ENCODE results near the gene PIP5K1B.

PIP5K1B gene

DNA sequence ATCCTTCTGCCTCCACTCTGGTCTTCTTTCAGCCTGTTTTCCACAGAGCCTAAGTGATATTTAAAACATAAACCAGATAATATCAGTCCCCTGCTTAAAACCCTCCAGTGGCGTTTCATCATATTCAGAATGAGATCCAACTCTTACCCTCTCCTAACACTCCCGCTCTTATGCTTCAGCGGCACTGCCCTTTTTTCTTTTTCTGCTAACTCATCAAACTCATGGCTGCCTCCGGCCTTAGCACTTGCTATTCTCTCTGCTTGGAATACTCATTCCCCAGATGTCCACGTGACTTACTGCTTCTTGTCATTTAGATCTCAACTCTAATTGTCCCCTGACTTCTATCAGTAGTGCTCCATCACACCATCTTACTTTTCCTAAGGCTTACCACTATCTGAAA lies 73.6 kb downstream of the PIP5K1B start:
- no peak for DNase-seq

DNA sequence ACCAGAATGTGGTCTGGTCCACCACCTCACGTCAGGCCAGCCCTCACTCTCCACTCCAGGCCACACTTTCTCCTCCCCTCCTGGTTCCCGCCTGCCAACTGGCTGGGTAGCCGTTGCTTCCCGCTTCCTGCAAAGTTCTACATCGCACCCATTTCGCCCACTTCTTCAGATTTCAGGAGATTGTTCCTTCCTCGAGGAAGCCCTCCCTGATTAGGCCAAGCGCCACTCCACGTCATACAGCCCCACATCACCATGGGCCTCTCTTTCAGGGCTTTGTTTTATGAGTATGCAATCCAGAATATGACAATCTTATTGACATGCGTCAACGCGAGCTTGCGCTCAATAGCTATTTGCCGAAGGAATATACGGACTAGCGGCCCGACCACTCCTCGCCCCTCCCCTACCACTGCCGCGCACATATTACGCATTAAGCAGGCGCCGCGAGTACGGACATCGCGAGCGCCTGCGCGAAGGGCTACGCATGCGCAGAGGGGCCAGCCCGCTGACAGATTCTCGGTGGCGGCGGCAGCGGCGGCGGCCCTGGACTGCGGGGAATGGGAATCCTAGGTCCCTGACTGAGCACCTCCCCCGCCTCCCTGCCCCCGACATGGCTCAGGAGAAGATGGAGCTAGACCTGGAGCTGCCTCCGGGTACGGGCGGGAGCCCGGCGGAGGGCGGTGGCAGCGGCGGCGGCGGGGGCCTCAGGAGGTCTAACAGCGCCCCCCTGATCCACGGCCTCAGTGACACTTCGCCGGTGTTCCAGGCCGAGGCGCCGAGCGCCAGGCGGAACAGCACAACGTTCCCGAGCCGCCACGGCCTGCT lies 74.7 kb downstream of the PIP5K1B start:
- peak; percentile 65 to 79 for DNase-seq

DNA sequence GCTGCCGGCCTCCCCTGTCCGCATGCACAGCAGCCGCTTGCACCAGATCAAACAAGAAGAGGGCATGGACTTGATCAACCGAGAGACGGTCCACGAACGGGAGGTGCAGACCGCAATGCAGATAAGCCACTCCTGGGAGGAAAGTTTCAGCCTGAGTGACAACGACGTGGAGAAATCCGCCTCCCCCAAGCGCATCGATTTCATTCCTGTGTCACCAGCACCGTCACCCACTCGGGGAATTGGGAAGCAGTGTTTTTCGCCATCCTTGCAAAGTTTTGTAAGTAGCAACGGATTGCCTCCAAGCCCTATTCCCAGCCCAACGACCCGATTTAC lies 75.3 kb downstream of the PIP5K1B start:
- peak in 1 of 2 experiments; percentile 9 for DNase-seq

DNA sequence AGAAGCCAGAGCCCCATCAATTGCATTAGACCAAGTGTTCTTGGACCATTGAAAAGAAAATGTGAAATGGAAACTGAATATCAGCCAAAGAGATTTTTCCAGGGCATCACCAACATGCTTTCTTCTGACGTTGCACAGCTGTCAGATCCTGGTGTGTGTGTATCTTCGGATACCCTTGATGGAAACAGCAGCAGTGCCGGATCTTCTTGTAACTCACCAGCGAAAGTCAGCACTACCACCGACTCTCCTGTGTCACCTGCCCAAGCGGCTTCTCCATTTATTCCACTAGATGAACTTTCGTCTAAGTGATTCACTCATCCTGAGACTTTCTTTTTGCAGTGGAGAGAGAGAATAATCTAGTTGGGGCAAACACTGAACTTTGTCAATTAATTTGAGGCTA lies 75.7 kb downstream of the PIP5K1B start:
- DNase-seq: no peak

DNA sequence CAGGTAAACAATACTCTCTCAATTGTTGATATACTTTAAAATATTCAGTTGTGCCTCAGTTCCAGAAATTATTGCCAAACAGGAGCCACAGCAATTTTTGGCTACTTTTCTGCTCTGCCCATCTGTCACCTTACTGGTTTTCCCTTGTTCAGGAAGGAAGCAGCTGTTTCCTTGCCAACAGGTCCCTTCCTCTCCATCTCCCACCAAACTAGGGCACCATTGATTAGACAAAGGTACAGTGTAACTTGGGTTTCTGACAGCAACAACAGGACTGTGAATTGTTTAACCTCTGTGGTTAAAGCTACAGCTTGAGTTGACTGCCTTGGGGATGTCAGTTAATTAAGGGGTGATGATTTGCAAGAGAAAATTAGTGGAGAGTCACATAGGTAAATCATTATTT lies 76.9 kb downstream of the PIP5K1B start:
- DNase-seq: no peak

DNA sequence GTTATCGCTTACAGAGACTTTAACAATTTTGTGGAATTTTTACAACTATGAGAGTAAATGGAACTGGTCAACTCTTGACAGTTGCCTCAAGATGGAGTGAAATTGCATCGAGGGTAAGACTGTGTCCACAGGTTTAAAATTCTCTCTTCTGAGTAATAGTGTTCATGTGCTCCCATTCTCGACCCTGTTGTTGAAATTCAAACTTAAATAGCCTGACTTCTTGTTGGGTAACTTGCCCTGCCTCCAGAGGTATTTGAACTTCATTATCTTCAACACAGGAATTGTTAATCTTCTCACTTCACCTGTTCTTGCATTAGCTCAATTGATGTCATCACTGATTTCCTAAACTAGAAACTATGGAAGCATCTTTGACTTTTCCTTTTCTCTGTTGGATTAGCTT lies 77.5 kb downstream of the PIP5K1B start:
- DNase-seq: no peak

DNA sequence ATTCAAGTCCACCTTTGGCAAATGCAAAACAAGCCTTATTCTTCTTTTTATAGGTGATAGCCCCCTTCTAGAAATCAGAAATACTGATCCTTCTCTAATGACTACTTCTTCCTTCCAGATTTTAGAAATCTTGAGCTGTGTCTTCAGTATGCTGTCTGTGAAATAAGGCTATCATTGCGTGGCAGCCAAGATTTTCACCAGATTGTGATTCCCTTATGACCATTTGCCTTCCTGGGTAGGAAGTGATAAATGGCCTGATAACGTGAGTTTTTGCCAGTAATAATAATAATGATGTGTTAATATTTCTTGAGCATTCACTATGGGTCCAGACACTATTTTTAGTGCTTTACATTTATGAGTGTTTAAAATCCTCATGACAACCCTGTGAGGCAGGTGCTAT lies 80.9 kb downstream of the PIP5K1B start:
- no peak for DNase-seq

DNA sequence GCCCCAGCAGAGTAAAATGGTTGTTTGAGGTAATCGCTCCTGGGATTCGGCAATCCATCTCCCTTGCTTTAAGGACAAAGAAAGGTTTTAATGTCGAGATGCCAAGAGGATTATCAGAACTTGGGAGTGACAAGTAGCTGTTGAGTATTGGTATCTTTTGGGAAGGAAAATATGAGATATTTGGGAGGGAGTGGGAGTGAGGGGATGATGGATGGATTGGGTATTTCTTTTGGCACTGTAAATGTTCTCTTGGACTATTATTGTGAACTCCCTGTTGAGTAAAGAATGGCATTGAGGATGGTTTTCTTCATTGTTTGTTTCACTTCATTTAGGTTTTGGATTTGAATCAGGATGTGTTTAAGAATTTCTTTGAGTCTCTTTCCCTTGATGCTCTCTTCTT lies 86.1 kb downstream of the PIP5K1B start:
- DNase-seq: no peak

DNA sequence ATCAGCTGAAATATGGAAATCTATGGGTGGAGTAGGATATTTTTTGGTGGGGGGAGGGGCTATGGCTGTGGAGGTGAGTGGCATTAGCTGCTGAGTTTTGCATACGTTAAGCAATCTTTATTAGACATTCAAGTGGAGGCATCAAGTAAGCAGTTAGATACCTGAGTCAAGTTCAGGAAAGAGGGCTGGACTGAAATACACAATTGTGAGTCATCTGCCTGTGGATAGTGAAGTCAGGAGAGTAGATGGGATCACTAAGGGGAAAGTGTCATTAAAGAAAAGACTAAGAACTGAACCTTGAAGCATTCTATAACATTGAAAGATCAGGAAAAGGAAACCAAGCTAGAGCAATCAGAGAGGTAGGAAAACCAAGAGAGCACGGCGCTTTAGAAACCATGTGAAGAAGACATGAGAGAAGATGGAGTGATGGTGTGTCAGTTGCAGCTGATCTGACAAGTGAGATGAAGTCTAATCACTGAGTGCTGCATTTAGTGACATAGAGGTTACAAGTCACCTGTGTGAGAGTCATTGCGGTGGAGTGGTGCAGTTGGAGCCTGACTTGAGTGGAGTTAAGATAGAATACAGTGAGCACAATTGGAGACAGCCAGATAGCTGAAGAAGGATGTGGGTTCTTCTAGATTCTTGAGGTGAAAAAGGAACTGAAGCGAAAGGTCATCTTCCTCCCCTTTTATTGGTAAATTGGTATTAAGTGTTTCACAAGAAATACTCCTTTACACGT lies 88.7 kb downstream of the PIP5K1B start:
- no peak for DNase-seq

DNA sequence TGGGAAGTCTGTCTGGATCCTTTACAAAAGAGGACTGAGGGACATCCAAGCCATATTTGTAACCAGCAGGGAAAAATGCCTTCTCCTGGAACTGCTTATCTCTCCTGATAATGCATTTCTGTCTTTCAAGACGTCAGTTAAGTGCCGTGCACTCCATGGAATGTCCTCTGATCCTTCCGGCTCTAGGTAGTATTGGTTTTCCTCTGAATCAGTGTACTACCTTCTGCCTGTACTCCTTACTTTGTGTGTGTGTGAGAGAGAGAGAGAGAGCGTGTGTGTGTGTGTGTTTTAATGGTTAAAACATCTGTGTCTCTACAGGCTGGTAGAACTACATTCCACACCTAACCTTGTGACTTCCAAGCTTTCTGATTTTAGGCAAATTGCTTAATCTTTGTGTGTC lies 89.9 kb downstream of the PIP5K1B start:
- no peak for DNase-seq

DNA sequence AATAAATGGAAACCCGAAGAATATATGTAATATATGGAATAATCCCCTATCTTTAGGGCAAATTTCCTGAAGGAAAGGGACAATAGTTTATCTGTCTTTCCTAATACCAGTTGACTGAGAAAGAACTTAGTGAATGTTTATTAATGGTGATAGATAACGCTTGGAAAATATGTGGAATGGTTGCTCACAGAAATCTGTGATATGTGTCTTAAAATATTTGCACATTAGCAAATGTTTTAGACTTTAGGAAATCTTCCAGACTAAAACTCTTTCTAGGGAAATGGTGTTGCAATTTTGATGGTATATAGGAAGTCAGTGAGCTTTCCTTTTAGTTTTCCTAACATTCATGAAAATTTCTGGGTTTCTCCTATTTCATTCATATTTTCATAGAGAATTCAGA lies 90.4 kb downstream of the PIP5K1B start:
- no peak for DNase-seq

DNA sequence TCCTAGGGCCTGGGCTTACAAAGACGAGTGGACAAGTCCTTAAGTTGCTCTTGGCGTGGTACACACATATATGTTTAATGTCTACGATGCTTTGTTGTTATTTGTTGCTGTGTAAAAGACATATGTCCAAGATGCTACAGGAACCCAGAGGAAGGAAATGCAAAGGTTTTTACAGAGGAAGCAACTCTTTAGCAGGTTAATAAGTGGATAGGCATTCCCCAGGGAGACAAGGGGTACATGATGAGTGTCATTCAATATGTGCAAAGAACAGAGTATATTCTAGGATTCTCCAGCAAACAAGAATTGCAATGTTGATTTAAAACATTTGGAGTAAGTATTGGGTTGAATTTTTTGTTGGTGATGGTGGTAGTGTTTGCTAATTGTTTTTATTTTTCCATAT lies 92.1 kb downstream of the PIP5K1B start:
- no peak for DNase-seq

DNA sequence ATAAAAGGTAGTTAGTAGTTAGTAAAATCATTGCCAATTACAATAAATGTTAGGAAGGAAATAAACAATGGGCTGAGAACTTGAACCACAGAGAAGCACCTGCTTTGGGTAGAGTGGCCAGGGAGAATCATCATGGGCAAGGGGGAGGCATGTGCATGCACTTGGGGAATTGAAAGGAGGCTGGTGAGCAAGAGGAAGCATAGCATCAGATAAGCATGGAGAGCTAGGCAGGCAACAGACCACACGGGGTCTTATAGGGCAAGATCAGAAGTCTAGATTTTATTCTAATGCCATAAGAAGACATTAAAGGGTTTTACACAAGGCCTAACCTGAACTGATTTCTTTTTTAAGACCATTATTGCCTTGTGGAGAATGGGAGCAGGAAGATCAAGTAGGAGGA lies 93.4 kb downstream of the PIP5K1B start:
- no peak for DNase-seq

DNA sequence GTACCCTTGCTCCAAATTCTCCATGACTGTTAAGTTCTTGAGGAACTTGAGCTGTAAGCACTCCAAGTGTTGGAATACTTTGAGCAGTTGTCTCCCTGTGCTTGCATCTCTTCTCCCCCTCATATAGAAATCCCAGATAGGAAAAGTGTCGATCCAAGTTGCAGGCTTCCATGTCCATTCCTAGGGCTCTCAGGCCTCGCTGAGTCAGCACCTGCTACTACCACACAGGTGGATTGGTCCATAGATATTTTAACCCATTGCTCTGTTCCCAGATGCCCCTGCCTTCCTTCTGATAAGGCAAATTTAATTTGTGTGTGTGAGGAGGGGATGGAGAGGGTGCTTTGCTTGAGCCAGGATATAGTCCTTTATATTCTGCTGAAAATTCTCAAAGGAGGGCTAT lies 95.8 kb downstream of the PIP5K1B start:
- DNase-seq: no peak

DNA sequence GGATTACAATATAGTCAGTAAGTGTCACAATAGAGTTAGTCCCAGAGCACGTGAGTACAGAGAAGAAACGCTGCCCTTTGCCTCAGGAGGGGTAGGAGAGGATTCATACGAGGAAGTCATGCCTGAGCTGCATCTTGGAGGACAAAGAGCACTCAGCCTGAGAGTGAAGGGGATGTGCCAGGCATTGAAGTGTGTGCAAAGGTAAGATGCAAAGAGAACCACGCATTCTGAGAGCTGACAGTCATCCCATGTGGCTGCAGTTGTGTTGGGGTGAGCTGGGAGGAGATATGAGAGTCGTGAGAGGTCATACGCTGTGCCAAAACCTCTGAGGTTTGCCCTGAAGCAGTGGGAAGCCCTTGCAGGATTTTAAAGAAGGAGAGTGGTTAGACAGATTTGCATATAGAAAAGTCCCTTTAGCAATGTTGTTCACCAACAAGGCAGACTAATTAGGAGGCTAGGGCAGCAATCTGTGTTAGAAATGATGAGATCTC lies 97.5 kb downstream of the PIP5K1B start:
- no peak for DNase-seq

DNA sequence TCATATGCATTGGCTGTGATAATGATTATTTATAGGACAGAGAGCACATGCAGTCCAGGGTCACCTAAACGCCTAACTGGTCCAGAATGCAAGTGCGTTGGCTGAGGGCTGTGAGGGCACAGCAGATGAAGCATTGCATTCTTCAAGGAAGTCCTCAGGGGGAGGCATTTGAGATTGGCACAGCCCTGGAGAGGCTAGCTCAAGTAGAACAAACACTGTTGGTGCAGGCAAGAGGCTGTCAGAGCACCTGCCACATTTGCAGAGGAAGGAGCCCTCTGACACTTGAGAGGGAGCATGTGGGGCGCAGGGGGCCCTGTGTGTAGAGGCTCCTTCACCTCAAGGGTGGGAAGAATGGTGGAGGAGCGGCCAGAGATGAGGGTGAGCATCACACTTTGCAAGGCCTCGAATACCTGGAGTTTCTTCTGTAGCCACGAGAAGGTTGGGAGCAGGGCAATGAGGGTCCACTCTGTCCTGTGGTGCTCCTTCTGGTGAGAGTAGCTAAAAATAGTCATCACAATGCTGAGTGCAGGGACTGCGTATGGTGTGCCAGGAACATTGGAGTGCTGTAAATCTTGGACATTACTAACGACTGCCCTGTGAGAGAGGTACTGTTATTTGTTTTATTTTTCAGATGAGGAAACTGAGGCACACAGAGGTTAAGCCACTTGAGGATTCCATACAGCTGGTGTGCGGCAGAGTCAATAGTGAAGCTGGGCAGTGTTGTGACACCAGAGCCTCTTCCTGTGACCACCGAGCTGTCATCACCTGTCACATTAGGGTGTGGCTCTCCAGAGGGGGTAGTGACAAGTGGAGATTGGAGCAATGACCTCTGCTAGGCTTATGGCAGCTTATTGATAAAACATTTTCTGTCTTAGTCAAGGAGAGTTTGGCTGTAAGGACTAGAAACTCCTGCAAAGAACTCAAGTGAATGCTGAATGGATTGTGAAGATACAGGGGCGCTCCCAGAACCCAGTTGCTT lies 100.2 kb downstream of the PIP5K1B start:
- DNase-seq: no peak

DNA sequence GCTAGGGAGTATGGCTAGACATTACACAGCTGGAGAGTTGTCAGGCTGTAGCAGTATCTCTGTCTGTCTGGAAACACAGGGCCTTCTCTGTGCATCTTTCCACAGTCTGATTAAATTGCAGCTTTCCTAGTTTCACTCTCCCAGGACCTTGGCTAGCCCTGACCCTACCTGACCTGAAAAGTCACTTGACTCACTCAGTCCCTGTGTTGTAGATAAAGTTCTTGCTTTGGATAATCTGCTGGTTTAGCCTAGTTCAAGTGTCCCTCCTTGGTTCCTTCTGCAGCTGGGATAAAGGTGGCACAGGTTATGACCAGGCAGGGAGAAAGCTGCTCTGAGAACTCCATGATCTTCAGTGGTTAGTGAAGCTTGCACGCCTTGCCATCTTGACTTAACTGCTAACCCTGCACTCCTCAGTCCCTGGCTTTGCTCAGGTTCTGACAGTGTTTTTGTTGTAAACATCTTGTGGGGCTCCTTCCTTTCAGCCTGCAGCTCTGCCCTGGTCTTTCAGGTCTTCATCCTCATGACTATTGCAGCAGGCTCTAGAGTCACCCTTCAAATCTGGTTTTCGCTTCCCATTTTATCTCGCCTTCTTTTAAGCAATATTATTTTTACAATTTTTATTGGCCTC lies 101.0 kb downstream of the PIP5K1B start:
- no peak for DNase-seq

DNA sequence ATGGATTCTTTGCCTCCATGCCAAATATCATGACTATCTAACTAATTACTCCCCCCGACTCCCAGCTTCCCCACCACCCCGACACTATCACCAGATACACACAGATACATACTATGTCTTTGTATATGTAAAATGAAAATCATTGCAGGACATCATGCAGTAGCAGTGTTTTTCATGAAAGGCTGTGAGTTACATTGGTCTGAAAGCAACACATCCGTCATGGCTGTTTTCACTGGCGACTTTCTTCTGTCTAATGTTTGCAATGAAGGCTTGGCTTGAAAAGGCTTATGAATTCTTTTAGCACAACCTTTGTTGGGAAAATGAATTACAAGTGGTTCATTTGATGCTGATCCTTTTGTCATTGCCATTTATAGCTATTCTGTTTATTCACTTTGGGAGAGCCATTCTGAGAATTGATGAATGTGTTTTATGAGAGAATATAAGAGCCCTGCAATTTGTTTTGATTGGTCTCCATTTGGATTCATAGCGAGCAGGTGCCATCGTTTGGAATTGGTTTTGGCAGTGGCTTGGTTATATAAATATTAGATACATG lies 103.4 kb downstream of the PIP5K1B start:
- DNase-seq: peak; percentile 36 to 65

DNA sequence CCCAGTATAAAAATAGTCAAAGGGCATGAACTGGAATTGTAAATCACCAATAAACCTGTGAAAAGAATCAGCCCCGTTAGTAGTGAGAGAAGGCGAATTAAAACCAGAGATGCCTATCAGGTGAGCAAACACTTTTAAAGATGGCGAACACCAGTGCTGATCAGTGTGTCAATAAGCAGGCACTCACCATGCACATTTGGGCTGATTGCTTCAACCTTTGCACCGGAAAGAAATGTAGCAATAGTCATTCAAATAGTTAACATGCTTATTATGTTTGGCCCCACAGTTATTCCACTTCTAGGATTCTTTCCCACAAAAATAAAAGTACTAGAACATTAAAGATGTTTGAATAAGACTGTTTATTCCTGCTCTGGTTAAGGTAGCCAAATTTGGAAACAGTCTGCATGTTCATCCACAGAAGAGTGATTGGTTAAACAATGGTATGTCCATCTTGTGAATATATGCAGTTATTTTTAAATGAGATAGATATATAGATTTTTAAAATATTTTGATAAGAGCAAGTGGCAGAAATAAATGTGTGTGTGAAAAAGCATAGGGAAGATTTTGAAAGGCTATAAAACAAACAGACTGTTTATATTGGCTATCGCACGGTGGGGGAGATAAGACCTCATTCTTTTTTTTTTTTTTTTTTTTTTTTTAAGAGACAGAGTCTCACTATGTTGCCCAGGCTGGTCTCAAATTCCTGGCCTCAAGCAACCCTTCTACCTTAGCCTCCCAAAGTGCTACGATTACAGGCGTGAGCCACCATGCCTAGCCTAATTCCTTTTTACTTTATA lies 112.2 kb downstream of the PIP5K1B start:
- DNase-seq: no peak

DNA sequence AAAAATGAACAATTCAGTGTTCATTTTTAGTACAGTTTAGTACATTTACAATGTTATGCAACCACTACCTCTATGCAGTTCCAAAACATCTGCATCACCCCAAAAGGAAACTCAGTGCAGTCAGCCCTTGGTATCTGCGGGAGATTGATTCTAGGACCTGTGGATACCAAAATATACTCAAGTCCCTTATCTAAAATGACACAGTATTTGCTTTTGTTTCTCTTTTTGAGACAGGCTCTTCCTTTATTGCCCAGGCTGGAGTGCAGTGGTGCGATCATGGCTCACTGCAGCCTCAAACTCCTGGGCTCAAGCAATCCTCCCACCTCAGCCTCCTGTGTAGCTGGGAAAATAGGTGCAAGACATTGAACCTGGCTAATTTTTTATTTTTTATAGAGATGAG lies 114.0 kb downstream of the PIP5K1B start:
- DNase-seq: no peak

DNA sequence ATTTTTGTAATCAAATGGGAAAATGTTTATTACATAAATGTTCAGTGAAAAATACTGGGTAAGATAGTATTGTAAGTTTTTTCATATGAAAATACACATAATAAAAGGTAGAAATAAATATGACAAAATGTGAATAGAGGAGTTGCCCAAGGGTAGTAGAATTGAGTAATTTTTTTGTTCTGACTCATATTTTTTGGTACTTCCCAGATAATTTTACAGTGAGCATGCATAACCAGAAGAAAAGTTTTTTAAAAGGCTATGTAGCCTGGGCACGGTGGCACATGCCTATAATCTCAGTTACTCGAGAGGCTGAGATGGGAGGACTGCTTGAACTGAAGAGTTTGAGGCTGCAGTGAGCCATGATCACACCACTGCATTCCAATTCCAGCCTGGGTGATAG lies 116.9 kb downstream of the PIP5K1B start:
- no peak for DNase-seq
